Activated CD8-positive, alpha-beta memory T cell treated with anti-CD3 and anti-CD28 coated beads for 4 hours (primary cell): ENCODE data around the gene LSP1.
"Not testable (repeated sequence)": the region's sequence is repeated elsewhere in the genome, so short reads cannot be mapped to it uniquely, and the experiment has no call there.

Source experiments
- DNase-seq, 2 donors: peaks; one replicate each; pipeline ENCODE4 v3.0.0-alpha.2; 2020; ENCODE audit warnings: low read depth in 2 of 2

LSP1 gene, protein sequence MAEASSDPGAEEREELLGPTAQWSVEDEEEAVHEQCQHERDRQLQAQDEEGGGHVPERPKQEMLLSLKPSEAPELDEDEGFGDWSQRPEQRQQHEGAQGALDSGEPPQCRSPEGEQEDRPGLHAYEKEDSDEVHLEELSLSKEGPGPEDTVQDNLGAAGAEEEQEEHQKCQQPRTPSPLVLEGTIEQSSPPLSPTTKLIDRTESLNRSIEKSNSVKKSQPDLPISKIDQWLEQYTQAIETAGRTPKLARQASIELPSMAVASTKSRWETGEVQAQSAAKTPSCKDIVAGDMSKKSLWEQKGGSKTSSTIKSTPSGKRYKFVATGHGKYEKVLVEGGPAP

GRCh38 chr11:1852877-1853276, at the start of gene LSP1:
TSS of gene LSP1 (plus strand) at chr11:1853084. CDS start at chr11:1853145, 61 bp downstream.
- peak; percentile 63 to 67 for DNase-seq

DNA sequence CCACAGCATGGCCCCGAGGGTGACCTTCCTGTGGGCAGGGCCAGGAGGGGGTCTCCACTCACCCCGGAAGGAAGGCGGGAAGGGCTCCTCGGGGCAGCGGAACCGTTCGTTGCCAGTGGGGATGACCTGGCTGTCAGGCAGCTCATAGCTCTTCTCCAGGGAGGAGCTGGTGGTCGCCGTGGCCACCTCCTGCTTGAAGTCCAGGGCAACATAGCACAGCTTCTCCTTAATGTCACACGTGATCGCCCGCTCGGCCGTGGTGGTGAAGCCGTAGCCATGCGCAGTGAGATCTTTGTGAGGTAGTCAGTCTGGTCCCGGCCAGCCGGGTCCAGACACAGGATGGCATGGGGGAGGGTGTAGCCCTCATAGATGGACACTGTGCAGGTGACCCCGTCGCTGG, 49.6 kb upstream of the LSP1 start:
- no peak for DNase-seq

GRCh38 chr11:1803835-1804519, 48.9 kb upstream of the LSP1 start:
- not testable (repeated sequence) for DNase-seq

GRCh38 chr11:1805525-1805924, 47.4 kb upstream of the LSP1 start:
- DNase-seq = no peak

DNA sequence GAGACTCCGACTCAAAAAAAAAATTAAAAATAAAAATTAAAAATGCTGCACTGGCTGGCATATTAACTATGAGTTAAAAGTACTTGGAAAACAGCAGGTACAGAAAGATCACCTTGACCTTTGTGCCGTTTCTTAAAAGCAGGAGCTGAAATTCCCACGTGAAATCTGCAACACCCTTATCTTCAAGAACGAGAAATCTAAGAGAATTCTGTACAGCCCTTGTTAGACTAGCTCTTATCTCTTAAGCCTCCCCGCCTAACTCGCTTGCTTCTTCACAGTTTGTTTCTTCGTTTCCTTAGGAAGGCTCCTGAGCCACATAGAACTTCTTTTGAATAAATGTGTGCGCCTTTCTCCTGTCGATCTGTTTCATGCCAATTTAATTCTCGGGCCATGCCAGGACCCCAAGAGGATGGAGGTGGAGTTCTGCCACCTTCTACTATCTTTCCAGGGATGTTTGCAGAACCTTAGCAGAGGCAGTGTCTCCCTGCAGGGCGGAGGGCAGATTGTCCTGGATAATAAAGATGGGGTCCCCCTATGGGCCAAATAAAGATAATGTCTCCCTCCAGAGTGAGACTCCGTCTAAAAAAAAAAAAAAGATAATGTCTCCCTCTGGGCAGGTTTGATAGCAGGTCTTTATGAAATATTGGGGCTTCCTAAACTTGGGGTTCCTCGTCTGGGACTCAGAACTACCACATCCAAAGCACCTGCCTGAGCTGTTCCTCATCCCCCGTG, 45.5 kb upstream of the LSP1 start:
- DNase-seq = no peak

DNA sequence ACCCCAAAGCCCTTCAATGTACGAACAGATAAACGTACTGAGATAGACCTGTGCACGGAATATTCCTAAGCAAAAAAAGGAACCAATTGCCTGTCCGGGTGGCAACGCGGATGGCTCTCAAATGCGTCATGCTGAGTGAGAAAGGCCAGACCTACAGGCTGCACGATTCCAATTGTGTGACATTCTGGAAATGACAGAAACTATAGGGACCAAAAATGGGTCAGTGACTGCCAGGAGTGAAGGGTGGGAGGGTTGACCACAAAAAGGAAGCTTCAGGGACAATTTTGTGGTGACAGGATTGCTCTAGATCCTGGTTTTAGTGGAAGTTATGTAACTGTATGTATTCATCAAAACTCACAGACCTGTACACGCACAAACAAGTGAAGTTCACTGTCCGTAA, 42.1 kb upstream of the LSP1 start:
- DNase-seq = no peak

- DNase-seq = no peak
These were observed 40.6 kb upstream of the LSP1 start for GRCh38 chr11:1812274-1812673.

DNA sequence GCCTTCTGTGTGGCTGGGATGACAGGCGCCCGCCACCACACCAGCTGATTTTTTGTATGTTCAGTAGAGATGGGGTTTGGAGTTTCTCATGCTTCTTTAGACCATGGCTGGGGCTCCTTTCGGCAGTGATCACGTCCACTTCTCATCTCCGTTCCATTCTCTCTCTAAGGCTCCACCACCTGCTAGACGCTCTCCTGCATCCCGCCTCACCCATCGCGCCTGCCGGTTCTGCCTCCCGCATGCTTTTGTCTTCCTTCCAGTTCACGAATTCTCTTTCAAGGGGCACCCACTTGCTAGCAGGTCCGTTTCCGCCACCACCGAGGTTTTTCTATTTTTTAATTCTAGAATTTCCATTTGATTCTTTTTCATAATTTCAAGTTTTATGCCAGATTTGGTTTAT, 40.1 kb upstream of the LSP1 start:
- DNase-seq = no peak

GRCh38 chr11:1813356-1813755, 39.5 kb upstream of the LSP1 start:
- DNase-seq = not testable (repeated sequence)

GRCh38 chr11:1814691-1815090, 38.2 kb upstream of the LSP1 start:
- DNase-seq = no peak

- no peak for DNase-seq
These were observed 37.6 kb upstream of the LSP1 start for GRCh38 chr11:1815311-1815710.

DNA sequence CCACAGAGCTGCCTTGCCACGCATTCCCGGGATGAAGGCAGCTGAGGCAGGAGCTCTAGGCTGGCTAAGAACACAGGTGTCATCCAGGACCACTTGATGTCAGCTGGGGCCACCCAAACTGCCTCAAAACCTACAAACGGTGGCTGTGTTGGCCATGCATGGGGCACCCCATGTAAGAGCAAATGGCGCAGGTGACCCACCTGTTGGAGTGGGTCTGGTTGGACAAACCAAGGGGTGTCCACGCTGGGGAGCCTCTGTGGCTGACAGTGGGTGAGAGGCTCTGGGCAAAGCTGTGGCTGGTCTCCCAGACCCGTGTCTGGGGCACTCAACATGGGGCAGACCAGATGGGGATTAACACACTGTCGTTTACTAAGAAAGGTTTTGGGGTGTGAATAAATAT, 37.1 kb upstream of the LSP1 start:
- no peak for DNase-seq

GRCh38 chr11:1817000-1817399, 35.9 kb upstream of the LSP1 start:
- no peak for DNase-seq

DNA sequence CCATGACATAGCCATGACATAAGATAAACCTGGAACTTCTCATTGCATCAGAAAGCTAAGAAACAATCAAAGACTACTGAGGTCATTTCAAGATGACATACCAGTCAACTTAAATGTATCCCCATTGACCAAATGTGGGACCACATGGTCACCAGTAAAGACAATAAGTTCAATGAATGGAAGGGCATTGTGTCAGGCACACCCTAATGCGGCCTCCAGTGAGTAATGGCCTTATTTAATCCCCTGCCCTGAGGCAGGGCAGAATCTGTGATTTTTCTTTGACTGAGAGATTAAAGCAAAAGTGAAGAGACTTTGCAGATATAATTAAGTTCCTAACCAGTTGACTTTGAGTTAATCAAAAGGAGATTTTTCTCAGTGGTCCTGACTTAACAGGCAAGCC, 35.4 kb upstream of the LSP1 start:
- DNase-seq = no peak

DNA sequence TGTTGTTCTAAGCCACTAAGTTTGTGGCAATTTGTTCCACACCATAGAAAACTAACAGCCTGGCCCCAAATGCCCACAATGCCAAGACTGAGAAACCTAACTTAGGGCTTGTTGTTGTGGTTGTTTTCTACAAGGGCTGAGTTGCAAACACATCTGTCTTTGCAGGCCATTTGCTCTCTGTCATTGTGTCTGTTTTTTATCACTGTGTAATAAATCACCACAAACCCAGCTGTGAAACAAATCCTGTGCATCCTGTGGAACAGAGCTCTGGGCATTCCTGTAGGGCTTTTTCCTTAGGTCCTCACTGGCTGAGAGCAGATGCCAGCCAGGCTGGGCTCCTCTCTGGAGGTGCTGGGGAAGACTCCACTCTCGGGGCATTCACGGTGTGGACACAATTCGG, 33.8 kb upstream of the LSP1 start:
- DNase-seq = no peak

DNA sequence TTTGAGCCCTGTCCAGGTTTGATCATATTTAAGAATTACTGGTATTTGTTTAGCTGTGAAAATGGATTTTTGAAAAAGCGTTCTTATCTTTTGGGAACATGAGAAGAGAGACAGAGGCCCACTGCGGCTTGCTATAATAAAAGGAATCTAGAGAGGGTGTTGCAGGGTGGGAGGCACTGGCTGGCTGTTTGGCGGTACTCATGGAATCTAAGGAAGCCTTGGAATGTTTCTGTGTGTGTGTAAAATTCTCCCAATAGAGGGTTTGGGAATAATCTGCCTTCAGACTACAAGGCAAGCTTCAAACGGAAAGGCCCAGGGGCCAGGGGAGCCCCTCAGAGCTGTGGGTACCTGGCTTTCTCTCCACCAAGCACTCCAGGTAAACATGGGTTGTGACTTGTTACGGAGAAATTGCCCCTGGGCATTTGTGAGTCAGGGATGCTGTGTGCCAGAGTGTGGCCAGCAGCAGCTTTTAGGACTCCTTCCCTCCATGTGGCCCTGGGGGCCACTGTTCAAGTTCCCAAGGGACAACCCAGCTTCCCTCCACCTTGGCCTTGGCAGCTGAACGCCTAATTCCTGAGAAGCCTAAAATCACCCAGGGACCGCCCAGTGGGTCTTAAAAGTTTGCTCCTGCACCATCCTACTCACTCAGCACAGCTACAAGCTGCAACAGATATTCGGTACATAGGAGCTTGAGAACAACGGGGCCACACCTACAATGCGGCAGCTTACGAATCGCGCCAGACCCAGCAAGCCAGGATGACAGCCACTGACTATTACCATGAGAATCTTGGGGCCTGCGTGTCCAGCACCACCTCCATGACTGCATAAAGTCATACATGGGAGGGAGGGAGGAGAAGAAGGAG, 32.2 kb upstream of the LSP1 start:
- DNase-seq = no peak

- no peak for DNase-seq
These were observed 31.3 kb upstream of the LSP1 start for GRCh38 chr11:1821562-1821961.

GRCh38 chr11:1822648-1823375, 30.1 kb upstream of the LSP1 start:
- no peak for DNase-seq

DNA sequence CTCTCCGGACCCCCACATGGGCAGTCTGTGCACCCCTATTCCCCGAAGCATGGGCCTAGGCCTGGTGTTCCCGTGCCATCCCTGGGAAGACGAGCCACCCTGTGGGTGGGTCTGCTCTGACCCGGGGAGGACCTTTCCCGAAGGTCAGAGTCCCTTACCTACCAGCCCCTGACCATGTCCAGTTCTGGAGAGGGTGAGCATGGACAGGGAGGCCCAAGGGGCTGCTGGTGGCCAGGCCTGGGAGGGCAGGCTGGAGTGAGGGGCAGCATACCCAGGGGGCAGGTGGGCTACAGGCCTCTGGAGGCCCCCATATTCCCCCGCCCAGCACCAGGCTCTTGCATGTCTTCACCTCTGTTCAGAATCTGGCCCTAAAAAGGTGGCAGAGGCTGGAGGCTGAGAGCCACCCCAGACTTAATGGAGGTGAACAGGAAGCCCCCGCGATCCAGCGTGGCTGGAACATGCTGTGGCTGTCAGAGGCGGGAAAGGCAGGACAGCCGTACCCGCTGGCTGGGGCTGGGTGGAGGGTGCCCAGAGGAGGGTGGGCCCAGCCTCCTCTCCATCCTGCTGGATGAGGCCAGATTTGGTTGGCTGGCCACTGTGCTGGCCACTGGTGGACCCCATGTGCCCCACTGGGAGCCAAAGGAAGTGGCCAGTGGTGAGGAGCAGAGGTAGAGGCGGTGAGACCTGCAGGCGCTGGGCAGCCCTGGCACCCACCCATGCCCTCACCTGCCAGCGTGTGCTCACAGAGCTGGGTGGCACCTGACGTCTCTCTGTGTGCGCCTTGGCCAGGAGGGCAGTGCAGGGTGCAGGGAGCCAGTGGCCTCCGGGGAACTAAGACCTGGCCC, 29.3 kb upstream of the LSP1 start:
- DNase-seq = no peak
